HepG2 (cell line): ENCODE data around the gene GRK6. TPM values are rescaled to one million over a fixed set of nuclear protein-coding genes. Genes with fewer than 3 reads are reported as not detected.

Experiments used
- DPF2 ChIP-seq: sonication (generic); formaldehyde crosslinking; IDR thresholded peaks from 2 replicates; pipeline ENCODE4 v1.4.0; 2020; ENCODE audit warnings: mild to moderate bottlenecking, low read depth, missing genetic modification reagents, borderline replicate concordance
- KMT2B ChIP-seq: IDR thresholded peaks from 2 replicates; pipeline ENCODE4 v1.6.1; 2016; ENCODE audit warnings: missing genetic modification reagents, missing compliant biosample characterization
- NFIC ChIP-seq: IDR thresholded peaks from 2 replicates; pipeline ENCODE4 v1.6.1; 2012; ENCODE audit warnings: mild to moderate bottlenecking, low read length, inconsistent platforms
- POLR2AphosphoS5 ChIP-seq: IDR thresholded peaks from 2 replicates; pipeline ENCODE4 v1.6.1; 2012; ENCODE audit warnings: low read depth, low read length
- RAD21 ChIP-seq: fragments of 450-650 bp; formaldehyde crosslinking; IDR thresholded peaks from 2 replicates; pipeline ENCODE4 v1.5.0; 2020; ENCODE audit warnings: mild to moderate bottlenecking
- RXRB ChIP-seq: IDR thresholded peaks from 2 replicates; pipeline ENCODE4 v1.6.1; 2016; ENCODE audit warnings: borderline replicate concordance, missing genetic modification reagents, missing compliant biosample characterization
- ZC3H13 ChIP-seq: sonication (generic); formaldehyde crosslinking; IDR thresholded peaks from 2 replicates; pipeline ENCODE4 v1.8.1; 2023; ENCODE audit warnings: mild to moderate bottlenecking, missing genetic modification reagents, moderate library complexity
- ZFP36L2 ChIP-seq: sonication (generic); formaldehyde crosslinking; IDR thresholded peaks from 2 replicates; pipeline ENCODE4 v1.4.0; 2020; ENCODE audit warnings: missing genetic modification reagents
- ZNF205 ChIP-seq: IDR thresholded peaks from 2 replicates; pipeline ENCODE4 v1.6.1; 2018; ENCODE audit warnings: missing biosample characterization, missing genetic modification reagents
- ZNF253 ChIP-seq: sonication (generic); formaldehyde crosslinking; IDR thresholded peaks from 2 replicates; pipeline ENCODE4 v1.8.0; 2022; ENCODE audit warnings: mild to moderate bottlenecking, missing genetic modification reagents, borderline replicate concordance
- ZNF317 ChIP-seq: sonication (generic); formaldehyde crosslinking; IDR thresholded peaks from 2 replicates; pipeline ENCODE4 v1.5.0; 2020; ENCODE audit warnings: mild to moderate bottlenecking, missing genetic modification reagents
- ZNF441 ChIP-seq: sonication (generic); formaldehyde crosslinking; IDR thresholded peaks from 2 replicates; pipeline ENCODE4 v1.7.0; 2021; ENCODE audit warnings: missing genetic modification reagents, borderline replicate concordance
- ZNF772 ChIP-seq: sonication (generic); formaldehyde crosslinking; IDR thresholded peaks from 2 replicates; pipeline ENCODE4 v1.5.0; 2020; ENCODE audit warnings: mild to moderate bottlenecking, missing genetic modification reagents
- ZNF883 ChIP-seq: sonication (generic); formaldehyde crosslinking; IDR thresholded peaks from 2 replicates; pipeline ENCODE4 v1.5.1; 2020; ENCODE audit warnings: mild to moderate bottlenecking, missing genetic modification reagents; ENCODE audit errors: not compliant biosample characterization
- polyA plus RNA-seq, 8 experiments: library from polyadenylated mRNA; depleted of rRNA in 3 of 8; stranded (reverse) in 7 of 8; unstranded in 1 of 8; fragments of >200 nt; fragmentation: Illumina TruSeq in 4 of 8; extraction: Trizol in 4 of 8; gene quantifications; 2 replicates each; pipeline versions ENCODE4 v1.2.1 to v1.2.3, GENCODE V29; 2011 to 2016; ENCODE audit warnings: low read depth in 4 of 8, missing spikeins in 1 of 8, mixed read lengths in 1 of 8; ENCODE audit not compliant: insufficient read depth in 1 of 8
- total RNA-seq, 5 experiments: library from RNA; depleted of rRNA; stranded (reverse); fragments of >200 nt; fragmentation: Illumina TruSeq; extraction: Trizol; gene quantifications; 2 replicates each; pipeline ENCODE4 v1.2.3, GENCODE V29; 2016; ENCODE audit warnings: low read depth in 1 of 5
- TF ChIP-seq, protein P1 (sequence below): sonication (generic); formaldehyde crosslinking; IDR thresholded peaks from 2 replicates; pipeline ENCODE4 v1.5.1; 2020; ENCODE audit warnings: mild to moderate bottlenecking, missing genetic modification reagents, moderate library complexity
- TF ChIP-seq, protein P2 (sequence below): IDR thresholded peaks from 2 replicates; pipeline ENCODE4 v1.6.1; 2016; ENCODE audit warnings: mild to moderate bottlenecking
- TF ChIP-seq, protein P3 (sequence below): sonication (generic); formaldehyde crosslinking; IDR thresholded peaks from 2 replicates; pipeline ENCODE4 v1.4.0; 2020; ENCODE audit warnings: mild to moderate bottlenecking, missing genetic modification reagents, borderline replicate concordance
- TF ChIP-seq, protein P4 (sequence below): sonication (generic); formaldehyde crosslinking; IDR thresholded peaks from 2 replicates; pipeline ENCODE4 v1.9.0; 2021; ENCODE audit warnings: missing genetic modification reagents, borderline replicate concordance

The GRK6 gene
- total and polyA plus RNA-seq, 2 of the 13 experiments (the other 11 are each of a cell fraction or from before 2014, with no cell fraction given) = 13.2 to 19.9 TPM

DNA sequence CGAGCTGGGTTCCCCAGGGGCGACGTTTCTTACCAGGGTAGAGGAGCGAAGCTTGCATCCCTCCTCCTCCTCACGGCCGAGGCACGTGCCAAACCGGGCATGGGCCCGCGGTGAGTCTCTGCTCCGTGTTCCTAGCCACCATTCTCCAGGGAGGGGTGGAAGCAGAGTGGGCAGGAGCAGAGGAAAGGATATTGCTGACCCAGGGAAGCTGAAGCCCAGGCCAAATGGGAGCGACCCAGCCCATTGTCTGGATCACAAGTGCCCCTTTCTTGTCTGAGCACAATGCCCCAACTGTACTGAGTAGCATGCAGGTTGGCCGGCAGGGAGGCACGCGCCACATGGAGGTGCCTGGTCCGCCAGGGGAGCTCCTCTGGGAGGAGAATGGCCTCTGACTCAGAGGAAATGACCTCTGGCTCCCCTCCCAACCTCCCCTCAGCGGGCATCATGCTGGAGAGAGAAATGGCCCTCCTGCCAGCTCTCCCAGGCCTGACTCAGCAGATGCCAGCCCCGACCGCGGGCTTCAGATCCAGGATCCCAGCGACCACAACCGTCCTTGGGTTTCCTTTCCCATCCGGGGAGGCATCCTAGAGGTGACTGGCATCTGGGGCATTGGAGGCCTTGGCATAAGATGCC lies 21.3 kb downstream of the GRK6 start (continued):
- TF ChIP-seq RXRB (CRISPR knock-in tag) = peak; percentile 67
- peak; percentile 70 for TF ChIP-seq ZNF883 (CRISPR knock-in tag)
- TF ChIP-seq ZNF441 (CRISPR knock-in tag) = peak; percentile 61; the same call in 1 of the 2 replicates
- peak; percentile 42; the same call in 1 of the 2 replicates for TF ChIP-seq DPF2 (CRISPR knock-in tag)
- TF ChIP-seq, protein P1, sequence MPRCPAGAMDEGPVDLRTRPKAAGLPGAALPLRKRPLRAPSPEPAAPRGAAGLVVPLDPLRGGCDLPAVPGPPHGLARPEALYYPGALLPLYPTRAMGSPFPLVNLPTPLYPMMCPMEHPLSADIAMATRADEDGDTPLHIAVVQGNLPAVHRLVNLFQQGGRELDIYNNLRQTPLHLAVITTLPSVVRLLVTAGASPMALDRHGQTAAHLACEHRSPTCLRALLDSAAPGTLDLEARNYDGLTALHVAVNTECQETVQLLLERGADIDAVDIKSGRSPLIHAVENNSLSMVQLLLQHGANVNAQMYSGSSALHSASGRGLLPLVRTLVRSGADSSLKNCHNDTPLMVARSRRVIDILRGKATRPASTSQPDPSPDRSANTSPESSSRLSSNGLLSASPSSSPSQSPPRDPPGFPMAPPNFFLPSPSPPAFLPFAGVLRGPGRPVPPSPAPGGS (CRISPR knock-in tag) = no peak
- peak; percentile 64; the same call in 1 of the 2 replicates for TF ChIP-seq ZNF772 (CRISPR knock-in tag)
- TF ChIP-seq RAD21 (CRISPR knock-in tag) = peak; percentile 30; the same call in 1 of the 2 replicates
- TF ChIP-seq ZFP36L2 (CRISPR knock-in tag) = no peak
- TF ChIP-seq ZNF253 (CRISPR knock-in tag) = no peak
- TF ChIP-seq, protein P2, sequence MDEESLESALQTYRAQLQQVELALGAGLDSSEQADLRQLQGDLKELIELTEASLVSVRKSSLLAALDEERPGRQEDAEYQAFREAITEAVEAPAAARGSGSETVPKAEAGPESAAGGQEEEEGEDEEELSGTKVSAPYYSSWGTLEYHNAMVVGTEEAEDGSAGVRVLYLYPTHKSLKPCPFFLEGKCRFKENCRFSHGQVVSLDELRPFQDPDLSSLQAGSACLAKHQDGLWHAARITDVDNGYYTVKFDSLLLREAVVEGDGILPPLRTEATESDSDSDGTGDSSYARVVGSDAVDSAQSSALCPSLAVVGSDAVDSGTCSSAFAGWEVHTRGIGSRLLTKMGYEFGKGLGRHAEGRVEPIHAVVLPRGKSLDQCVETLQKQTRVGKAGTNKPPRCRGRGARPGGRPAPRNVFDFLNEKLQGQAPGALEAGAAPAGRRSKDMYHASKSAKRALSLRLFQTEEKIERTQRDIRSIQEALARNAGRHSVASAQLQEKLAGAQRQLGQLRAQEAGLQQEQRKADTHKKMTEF (CRISPR knock-in tag) = peak; percentile 74
- peak; percentile 76 for TF ChIP-seq ZNF317 (CRISPR knock-in tag)
- peak; percentile 58; the same call in 1 of the 2 replicates for TF ChIP-seq KMT2B (CRISPR knock-in tag)
- TF ChIP-seq, protein P3, sequence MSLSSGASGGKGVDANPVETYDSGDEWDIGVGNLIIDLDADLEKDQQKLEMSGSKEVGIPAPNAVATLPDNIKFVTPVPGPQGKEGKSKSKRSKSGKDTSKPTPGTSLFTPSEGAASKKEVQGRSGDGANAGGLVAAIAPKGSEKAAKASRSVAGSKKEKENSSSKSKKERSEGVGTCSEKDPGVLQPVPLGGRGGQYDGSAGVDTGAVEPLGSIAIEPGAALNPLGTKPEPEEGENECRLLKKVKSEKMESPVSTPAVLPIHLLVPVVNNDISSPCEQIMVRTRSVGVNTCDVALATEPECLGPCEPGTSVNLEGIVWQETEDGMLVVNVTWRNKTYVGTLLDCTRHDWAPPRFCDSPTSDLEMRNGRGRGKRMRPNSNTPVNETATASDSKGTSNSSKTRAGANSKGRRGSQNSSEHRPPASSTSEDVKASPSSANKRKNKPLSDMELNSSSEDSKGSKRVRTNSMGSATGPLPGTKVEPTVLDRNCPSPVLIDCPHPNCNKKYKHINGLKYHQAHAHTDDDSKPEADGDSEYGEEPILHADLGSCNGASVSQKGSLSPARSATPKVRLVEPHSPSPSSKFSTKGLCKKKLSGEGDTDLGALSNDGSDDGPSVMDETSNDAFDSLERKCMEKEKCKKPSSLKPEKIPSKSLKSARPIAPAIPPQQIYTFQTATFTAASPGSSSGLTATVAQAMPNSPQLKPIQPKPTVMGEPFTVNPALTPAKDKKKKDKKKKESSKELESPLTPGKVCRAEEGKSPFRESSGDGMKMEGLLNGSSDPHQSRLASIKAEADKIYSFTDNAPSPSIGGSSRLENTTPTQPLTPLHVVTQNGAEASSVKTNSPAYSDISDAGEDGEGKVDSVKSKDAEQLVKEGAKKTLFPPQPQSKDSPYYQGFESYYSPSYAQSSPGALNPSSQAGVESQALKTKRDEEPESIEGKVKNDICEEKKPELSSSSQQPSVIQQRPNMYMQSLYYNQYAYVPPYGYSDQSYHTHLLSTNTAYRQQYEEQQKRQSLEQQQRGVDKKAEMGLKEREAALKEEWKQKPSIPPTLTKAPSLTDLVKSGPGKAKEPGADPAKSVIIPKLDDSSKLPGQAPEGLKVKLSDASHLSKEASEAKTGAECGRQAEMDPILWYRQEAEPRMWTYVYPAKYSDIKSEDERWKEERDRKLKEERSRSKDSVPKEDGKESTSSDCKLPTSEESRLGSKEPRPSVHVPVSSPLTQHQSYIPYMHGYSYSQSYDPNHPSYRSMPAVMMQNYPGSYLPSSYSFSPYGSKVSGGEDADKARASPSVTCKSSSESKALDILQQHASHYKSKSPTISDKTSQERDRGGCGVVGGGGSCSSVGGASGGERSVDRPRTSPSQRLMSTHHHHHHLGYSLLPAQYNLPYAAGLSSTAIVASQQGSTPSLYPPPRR (CRISPR knock-in tag) = peak; percentile 60; the same call in 1 of the 2 replicates
- peak; percentile 88 for TF ChIP-seq ZNF205 (CRISPR knock-in tag)
- peak; percentile 15; the same call in 1 of the 2 replicates for TF ChIP-seq POLR2AphosphoS5
- TF ChIP-seq NFIC = no peak
- 0 out of 2 replicates have a peak, but pooled peaks have one; percentile 35 for TF ChIP-seq ZC3H13 (CRISPR knock-in tag)
- TF ChIP-seq, protein P4, sequence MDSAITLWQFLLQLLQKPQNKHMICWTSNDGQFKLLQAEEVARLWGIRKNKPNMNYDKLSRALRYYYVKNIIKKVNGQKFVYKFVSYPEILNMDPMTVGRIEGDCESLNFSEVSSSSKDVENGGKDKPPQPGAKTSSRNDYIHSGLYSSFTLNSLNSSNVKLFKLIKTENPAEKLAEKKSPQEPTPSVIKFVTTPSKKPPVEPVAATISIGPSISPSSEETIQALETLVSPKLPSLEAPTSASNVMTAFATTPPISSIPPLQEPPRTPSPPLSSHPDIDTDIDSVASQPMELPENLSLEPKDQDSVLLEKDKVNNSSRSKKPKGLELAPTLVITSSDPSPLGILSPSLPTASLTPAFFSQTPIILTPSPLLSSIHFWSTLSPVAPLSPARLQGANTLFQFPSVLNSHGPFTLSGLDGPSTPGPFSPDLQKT (CRISPR knock-in tag) = no peak
